Body of pancreas (tissue), 4 donors: ENCODE results near the gene TH. TPM values are rescaled to one million over a fixed set of nuclear protein-coding genes. Genes with fewer than 3 reads are reported as not detected.

ENCODE experiments used
- ATAC-seq: fragments of 150-250 bp; one replicate; pipeline ENCODE4 v1.9.1; 2016
- DNase-seq, 4 donors: peaks; one replicate each; pipeline ENCODE4 v3.0.0-alpha.2; 2019
- H3K27ac ChIP-seq, 4 donors: fragments of 200-600 bp; sonication (generic); 1 replicate in 3 of 4; 2 replicates in 1 of 4; pipeline versions ENCODE4 v1.5.1 to v1.6.1; 2016 to 2019; ENCODE audit warnings: mild to moderate bottlenecking in 1 of 4, mixed read lengths in 1 of 4, moderate library complexity in 1 of 4
- H3K27me3 ChIP-seq, 2 donors: fragments of 200-600 bp; sonication (generic); one replicate each; pipeline ENCODE4 v1.6.0; 2016; ENCODE audit warnings: mild to moderate bottlenecking in 1 of 2
- H3K36me3 ChIP-seq, 2 donors: fragments of 200-600 bp; sonication (generic); replicated peaks in 1 of 2; 2 replicates each; pipeline ENCODE4 v1.5.1; 2016; ENCODE audit warnings: low read depth in 2 of 2; ENCODE audit not compliant: insufficient read depth in 1 of 2
- H3K4me1 ChIP-seq: fragments of 200-600 bp; sonication (generic); one replicate; pipeline ENCODE4 v1.6.0; 2016
- H3K4me3 ChIP-seq, 2 donors: fragments of 200-600 bp; sonication (generic); 1 replicate in 1 of 2; 2 replicates in 1 of 2; pipeline ENCODE4 v1.5.1; 2016 to 2019
- H3K9me3 ChIP-seq, 3 donors: fragments of 200-600 bp; sonication (generic); 1 replicate in 2 of 3; 2 replicates in 1 of 3; pipeline ENCODE4 v1.5.1; 2016
- POLR2A ChIP-seq, 3 donors: fragments of 450-650 bp; IDR thresholded peaks; one replicate each; pipeline ENCODE4 v1.6.1; 2016; ENCODE audit warnings: antibody characterized with exemption in 3 of 3, mild to moderate bottlenecking in 2 of 3
- WGBS, 2 donors: methylation state at CpG; one replicate each; pipeline ENCODE4 v1.1.5; 2017; 5-methylcytosine and 5-hydroxymethylcytosine counted together
- intact Hi-C: fragments of 100-400 bp; cut with DNase I; formaldehyde crosslinking; loops from one replicate; pipeline ENCODE4 v1.15.1; 2023
- total RNA-seq, 2 donors: library from RNA; depleted of rRNA; stranded (reverse); fragments of >200 nt; gene quantifications; one replicate each; pipeline ENCODE4 v1.1.0, GENCODE V29; 2016
- TF ChIP-seq, protein P1 (sequence below), 7 experiments: fragments of 450-650 bp in 4 of 7; fragments of 200-600 bp in 3 of 7; sonication (generic) in 3 of 7; IDR thresholded peaks; one replicate each; pipeline ENCODE4 v1.5.1; 2016 to 2019; ENCODE audit warnings: antibody characterized with exemption in 7 of 7

Gene TH
- total RNA-seq, 2 donors from 2014 or later = 0.66 TPM; not detected in 1

DNA sequence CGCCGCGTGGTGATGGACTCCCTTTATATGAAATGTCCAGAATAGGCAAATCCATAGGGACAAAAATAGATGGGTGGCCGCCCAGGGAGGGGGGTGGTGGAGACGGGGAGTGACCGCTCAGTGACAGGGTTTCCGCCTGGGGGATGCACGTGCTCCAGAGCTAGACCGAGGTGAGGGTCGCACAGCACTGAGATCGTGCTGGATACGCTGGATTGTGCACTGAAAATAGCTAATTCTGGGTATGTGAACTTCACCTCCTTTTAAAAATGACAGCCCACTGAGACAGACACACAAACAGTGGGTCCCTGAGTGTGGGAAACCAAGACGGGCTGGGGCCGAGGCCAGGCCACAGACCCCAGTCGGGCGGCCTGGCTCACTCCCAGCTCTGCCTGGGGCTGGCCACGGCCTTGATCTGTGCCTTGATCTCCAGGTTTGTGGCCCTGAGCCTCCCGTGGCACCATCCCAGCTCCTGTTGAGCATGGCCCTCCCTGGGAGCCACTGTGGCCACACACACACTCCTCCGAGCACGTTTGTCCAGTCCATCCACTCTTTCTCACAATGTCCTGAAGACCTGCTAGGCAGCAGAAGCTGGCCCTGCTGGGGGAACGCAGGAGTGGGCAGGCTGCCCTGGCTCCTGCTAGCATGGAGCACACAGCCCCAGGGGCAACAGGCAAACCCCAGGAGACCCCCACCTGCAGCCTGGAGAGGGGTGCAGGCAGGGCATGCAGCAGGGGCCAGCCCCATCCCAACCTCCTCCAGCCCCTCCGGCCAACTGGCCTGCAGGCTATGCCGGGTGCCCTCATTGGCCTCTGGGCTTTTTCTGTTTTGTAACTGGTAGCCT is 41.0 kb upstream of the TH start:
- H3K27ac ChIP-seq = no peak overlapping the region
- intact Hi-C loops = no loop called here
- DNase-seq = peak in 2 of 4 donors; percentile 30 to 43
- no peaks in the 10 kb centered on the region for H3K36me3 ChIP-seq
- H3K27me3 ChIP-seq = no peaks in the 10 kb centered on the region
- H3K9me3 ChIP-seq = no peaks in the 10 kb centered on the region
- H3K4me3 ChIP-seq = no peak overlapping the region
- WGBS, 2 donors = 66 to 89% methylated on average over 14 to 23 of the region's 23 CpGs
- H3K4me1 ChIP-seq = peaks cover 43% of the 10 kb centered on the region
- no peak for ATAC-seq
- TF ChIP-seq, protein P1, sequence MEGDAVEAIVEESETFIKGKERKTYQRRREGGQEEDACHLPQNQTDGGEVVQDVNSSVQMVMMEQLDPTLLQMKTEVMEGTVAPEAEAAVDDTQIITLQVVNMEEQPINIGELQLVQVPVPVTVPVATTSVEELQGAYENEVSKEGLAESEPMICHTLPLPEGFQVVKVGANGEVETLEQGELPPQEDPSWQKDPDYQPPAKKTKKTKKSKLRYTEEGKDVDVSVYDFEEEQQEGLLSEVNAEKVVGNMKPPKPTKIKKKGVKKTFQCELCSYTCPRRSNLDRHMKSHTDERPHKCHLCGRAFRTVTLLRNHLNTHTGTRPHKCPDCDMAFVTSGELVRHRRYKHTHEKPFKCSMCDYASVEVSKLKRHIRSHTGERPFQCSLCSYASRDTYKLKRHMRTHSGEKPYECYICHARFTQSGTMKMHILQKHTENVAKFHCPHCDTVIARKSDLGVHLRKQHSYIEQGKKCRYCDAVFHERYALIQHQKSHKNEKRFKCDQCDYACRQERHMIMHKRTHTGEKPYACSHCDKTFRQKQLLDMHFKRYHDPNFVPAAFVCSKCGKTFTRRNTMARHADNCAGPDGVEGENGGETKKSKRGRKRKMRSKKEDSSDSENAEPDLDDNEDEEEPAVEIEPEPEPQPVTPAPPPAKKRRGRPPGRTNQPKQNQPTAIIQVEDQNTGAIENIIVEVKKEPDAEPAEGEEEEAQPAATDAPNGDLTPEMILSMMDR (IDR thresholded peaks at IDR 0.05) = no peak
- no peak for TF ChIP-seq POLR2A (IDR thresholded peaks at IDR 0.05)

DNA sequence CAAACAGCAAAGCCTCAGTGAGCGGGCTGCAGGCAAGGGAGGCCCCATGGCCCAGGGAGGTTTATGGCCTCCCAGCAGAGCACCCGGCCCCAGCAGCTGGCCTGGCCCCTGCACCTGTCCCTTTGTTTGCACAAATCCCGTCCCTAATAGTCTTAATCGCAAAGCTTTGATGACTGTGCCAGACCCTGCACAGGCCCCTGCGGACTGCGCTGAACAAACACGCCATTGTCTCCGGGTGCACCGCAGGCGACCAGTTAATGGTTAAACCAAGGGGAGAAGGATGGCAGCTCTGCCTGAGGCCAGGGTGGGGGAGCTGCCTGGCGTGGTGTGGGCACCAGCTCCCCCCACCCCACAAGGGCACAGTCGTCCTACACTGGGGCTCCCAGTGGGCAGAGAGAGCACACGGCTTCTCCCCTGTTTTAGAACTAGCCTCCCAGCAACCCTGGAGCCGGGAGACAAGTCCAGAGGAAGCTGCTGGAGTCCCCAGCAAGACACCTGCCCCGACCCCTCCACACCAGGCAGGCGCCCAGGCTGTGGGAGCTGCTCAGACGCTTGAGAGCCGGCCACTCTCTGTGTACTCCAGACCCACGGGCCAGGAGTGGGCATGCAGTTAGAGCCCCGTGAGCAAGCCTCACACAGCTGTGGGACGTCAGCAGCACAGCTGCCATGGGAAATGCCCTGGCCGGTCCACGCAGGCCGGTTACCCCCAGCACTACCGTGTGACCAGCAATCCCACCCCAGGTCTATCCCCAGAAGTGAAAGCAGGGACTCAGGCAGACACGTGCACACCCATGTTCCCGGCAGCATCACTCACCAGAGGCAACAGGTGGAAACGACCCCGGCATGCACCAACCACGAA is 39.7 kb upstream of the TH start:
- Histone ChIP-seq H3K27me3 (no peaks in the 10 kb centered on the region), H3K4me1 (peaks cover 43% of the 10 kb centered on the region), H3K4me3 (no peak overlapping the region), H3K27ac (peak overlapping the region; percentile 19 to 73 (median 56)), H3K36me3 (no peaks in the 10 kb centered on the region), H3K9me3 (no peaks in the 10 kb centered on the region)
- intact Hi-C loops = no loop called here
- peak; percentile 67 to 85 (median 77) for DNase-seq
- TF ChIP-seq, protein P1 (IDR thresholded peaks at IDR 0.05) = no peak
- TF ChIP-seq POLR2A (IDR thresholded peaks at IDR 0.05) = peak in 1 of 3 donors; percentile 12
- WGBS, 2 donors = 24 to 37% methylated on average over 13 to 30 of the region's 30 CpGs
- ATAC-seq = peak; percentile 83

DNA sequence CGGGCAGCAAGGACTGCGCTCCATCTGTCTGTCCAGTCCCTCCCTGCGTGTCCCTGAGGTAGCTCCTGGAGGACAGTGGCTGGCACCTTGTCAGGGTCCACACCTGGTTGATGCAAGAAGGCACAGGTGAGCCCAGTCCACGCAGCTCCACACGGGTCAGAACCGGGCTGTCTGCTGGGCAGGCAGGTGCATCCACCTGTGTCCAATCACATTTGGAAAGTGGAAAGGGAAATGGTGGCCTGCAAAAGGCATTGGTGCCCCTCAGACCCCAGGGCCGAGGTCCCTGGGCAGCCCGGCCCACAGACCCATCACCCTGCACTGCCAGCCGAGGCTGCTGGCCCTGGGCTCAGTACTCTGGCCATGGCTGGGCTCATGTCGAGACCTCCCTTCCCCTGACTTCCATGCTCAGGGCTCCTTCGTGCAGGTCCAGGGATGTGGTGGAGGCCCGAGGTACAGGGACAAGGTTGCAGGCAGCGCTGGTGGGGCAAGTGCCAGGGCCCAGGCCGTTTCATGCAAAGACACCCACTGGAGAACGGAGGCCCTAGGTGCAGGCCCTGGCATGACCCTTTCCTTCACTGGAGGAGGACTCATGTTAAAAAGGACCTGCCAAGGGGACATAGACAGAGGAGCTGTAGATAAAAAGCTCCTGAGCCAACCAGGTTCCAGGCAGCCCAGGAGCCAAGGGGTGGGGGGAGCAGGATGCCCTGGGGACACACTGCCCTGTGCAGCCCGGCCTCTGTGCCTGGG is 38.9 kb upstream of the TH start:
- intact Hi-C loops = no loop called here
- TF ChIP-seq, protein P1 (IDR thresholded peaks at IDR 0.05) = no peak
- no peak for TF ChIP-seq POLR2A (IDR thresholded peaks at IDR 0.05)
- Histone ChIP-seq H3K27ac (peak overlapping the region in 3 of 4 donors; percentile 19 to 73 (median 72)), H3K36me3 (no peaks in the 10 kb centered on the region), H3K4me3 (no peak overlapping the region), H3K4me1 (peaks cover 43% of the 10 kb centered on the region), H3K27me3 (no peaks in the 10 kb centered on the region), H3K9me3 (no peaks in the 10 kb centered on the region)
- DNase-seq = peak in 3 of 4 donors; percentile 6 to 13 (median 10)
- WGBS, 2 donors = 62 to 67% methylated on average over 7 to 16 of the region's 16 CpGs
- no peak for ATAC-seq

DNA sequence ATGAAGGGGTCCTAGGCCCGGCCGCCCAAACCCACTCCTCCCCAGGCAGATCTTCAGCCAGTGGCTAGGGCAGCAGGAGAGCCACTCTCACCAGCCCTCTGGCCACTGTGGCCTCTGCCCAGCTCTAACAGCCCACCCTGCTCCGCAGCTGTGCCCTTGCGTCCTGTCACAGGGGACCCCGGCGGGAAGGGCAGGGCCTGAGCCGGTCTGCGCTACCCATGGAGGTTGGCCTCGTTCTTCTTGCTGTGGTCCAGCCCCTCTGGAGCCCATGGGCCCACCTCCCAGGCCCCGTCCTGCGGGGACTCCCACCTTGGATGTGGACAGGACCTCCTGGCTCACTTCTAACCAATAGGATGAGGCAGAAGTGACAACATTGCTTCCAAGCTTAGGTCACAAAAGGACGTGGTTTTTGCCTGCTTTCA is 38.3 kb upstream of the TH start:
- Histone ChIP-seq H3K27me3 (no peaks in the 10 kb centered on the region), H3K36me3 (no peaks in the 10 kb centered on the region), H3K27ac (peak overlapping the region in 3 of 4 donors; percentile 3 to 72 (median 19)), H3K4me3 (no peak overlapping the region), H3K9me3 (no peaks in the 10 kb centered on the region), H3K4me1 (peaks cover 43% of the 10 kb centered on the region)
- TF ChIP-seq, protein P1 (IDR thresholded peaks at IDR 0.05) = no peak
- 67 to 72% methylated on average over 7 to 12 of the region's 12 CpGs for WGBS, 2 donors
- intact Hi-C loops = no loop called here
- DNase-seq (peak in 3 of 4 donors; percentile 4 to 9 (median 5)), ATAC-seq (no peak)
